B cell (primary cell): Measurements from ENCODE around the gene CDC20B. TPM values are rescaled to one million over a fixed set of nuclear protein-coding genes. Genes with fewer than 3 reads are reported as not detected.

Experiments
- ATAC-seq: fragments of 200-7000 bp; cut with Tn5 transposase; one replicate; pipeline ENCODE4 v1.10.0; 2021; ENCODE audit warnings: low read depth, mild to moderate bottlenecking, moderate number of reproducible peaks, moderate library complexity
- CTCF ChIA-PET: fragments of 350-600 bp; sonication (Branson Sonifier 250); formaldehyde crosslinking; loops from one replicate; lab custom pipeline; 2021; ENCODE audit warnings: antibody characterized with exemption, inconsistent platforms; lab: Charles Lee
- POLR2A ChIA-PET: fragments of 350-600 bp; sonication (Branson Sonifier 250); formaldehyde crosslinking; loops from one replicate; lab custom pipeline; 2021; ENCODE audit warnings: antibody characterized with exemption; lab: Charles Lee
- DNase-seq: peaks from one replicate; pipeline ENCODE4 v3.0.0; 2013
- H2AFZ ChIP-seq: 2 replicates; pipeline ENCODE4 v1.6.1; 2012; ENCODE audit warnings: mild to moderate bottlenecking, low read depth, low read length; ENCODE audit not compliant: insufficient read depth, poor library complexity, severe bottlenecking
- H3K27ac ChIP-seq, 2 donors: 1 replicate in 1 of 2; 2 replicates in 1 of 2; pipeline ENCODE4 v1.5.1; 2012 to 2013; ENCODE audit warnings: low read length in 2 of 2, mild to moderate bottlenecking in 2 of 2, moderate library complexity in 1 of 2
- H3K27me3 ChIP-seq, 4 experiments: fragments of 200-600 bp in 1 of 4; sonication (generic) in 1 of 4; replicated peaks in 1 of 4; 1 replicate in 2 of 4; 2 replicates in 2 of 4; pipeline versions ENCODE4 v1.6.1 to v1.7.0; 2013 to 2016; ENCODE audit warnings: low read length in 3 of 4, mild to moderate bottlenecking in 2 of 4, mixed read lengths in 1 of 4, moderate library complexity in 1 of 4; ENCODE audit not compliant: insufficient read depth in 4 of 4, control insufficient read depth in 3 of 4; ENCODE audit errors: control extremely low read depth in 1 of 4
- H3K36me3 ChIP-seq, 2 experiments: replicated peaks in 1 of 2; 1 replicate in 1 of 2; 2 replicates in 1 of 2; pipeline versions ENCODE4 v1.6.1 to v1.7.1; 2013; ENCODE audit warnings: low read length in 1 of 2; ENCODE audit not compliant: insufficient read depth in 2 of 2, control insufficient read depth in 1 of 2; ENCODE audit errors: control extremely low read depth in 1 of 2, extremely low read depth in 1 of 2
- H3K4me1 ChIP-seq, 2 donors: fragments of 200-600 bp in 1 of 2; sonication (generic) in 1 of 2; 1 replicate in 1 of 2; 2 replicates in 1 of 2; pipeline versions ENCODE4 v1.5.1 to v1.6.1; 2013 to 2017; ENCODE audit warnings: low read length in 2 of 2; ENCODE audit not compliant: control insufficient read depth in 2 of 2, insufficient read depth in 2 of 2
- H3K4me2 ChIP-seq: replicated peaks from 2 replicates; pipeline ENCODE3; 2012; ENCODE audit warnings: mild to moderate bottlenecking, low read depth, low read length; ENCODE audit not compliant: poor library complexity, severe bottlenecking
- H3K4me3 ChIP-seq, 5 experiments: fragments of 200-600 bp in 1 of 5; sonication (generic) in 1 of 5; 1 replicate in 3 of 5; 2 replicates in 2 of 5; pipeline versions ENCODE4 v1.5.1 to v1.7.0; 2011 to 2016; ENCODE audit warnings: low read length in 4 of 5, mild to moderate bottlenecking in 4 of 5, low read depth in 2 of 5, control low read depth in 1 of 5, moderate library complexity in 1 of 5; ENCODE audit not compliant: insufficient read depth in 1 of 5; ENCODE audit errors: control extremely low read depth in 1 of 5, extremely low read depth in 1 of 5
- H3K79me2 ChIP-seq: fragments of 200-600 bp; sonication (generic); one replicate; pipeline ENCODE4 v1.6.0; 2016; ENCODE audit warnings: low read length; ENCODE audit not compliant: control insufficient read depth, insufficient read depth
- H3K9ac ChIP-seq: fragments of 200-600 bp; sonication (generic); 2 replicates; pipeline ENCODE4 v1.6.1; 2017; ENCODE audit warnings: mild to moderate bottlenecking, low read length, moderate library complexity
- H3K9me3 ChIP-seq, 3 donors: one replicate each; pipeline versions ENCODE4 v1.6.1 to v1.7.1; 2013; ENCODE audit warnings: low read length in 2 of 3; ENCODE audit not compliant: control insufficient read depth in 2 of 3, insufficient read depth in 1 of 3; ENCODE audit errors: control extremely low read depth in 1 of 3
- H4K20me1 ChIP-seq: 2 replicates; pipeline ENCODE4 v1.6.0; 2012; ENCODE audit warnings: mild to moderate bottlenecking, low read length; ENCODE audit not compliant: insufficient read depth, control insufficient read depth, poor library complexity, severe bottlenecking
- H3K27ac Mint-ChIP-seq: one replicate; pipeline ENCODE4 v1.8.0; 2021; ENCODE audit warnings: mixed read lengths
- H3K27me3 Mint-ChIP-seq: one replicate; pipeline ENCODE4 v1.8.0; 2021; ENCODE audit warnings: mixed read lengths
- H3K4me1 Mint-ChIP-seq: one replicate; pipeline ENCODE4 v1.8.0; 2021; ENCODE audit warnings: mixed read lengths
- H3K4me3 Mint-ChIP-seq: one replicate; pipeline ENCODE4 v1.8.0; 2021; ENCODE audit warnings: mixed read lengths
- H3K9me3 Mint-ChIP-seq: one replicate; pipeline ENCODE4 v1.8.0; 2022; ENCODE audit warnings: mixed read lengths; ENCODE audit not compliant: insufficient read depth
- EZH2 ChIP-seq: IDR thresholded peaks from 2 replicates; pipeline ENCODE4 v1.6.1; 2012; ENCODE audit warnings: borderline replicate concordance, low read depth, mild to moderate bottlenecking, moderate library complexity, low read length; ENCODE audit not compliant: insufficient read depth, poor library complexity, severe bottlenecking
- WGBS: methylation state at CpG from one replicate; pipeline ENCODE4 v1.1.5; 2013; ENCODE audit warnings: missing lambda C conversion rate; ENCODE audit not compliant: insufficient coverage; 5-methylcytosine and 5-hydroxymethylcytosine counted together
- intact Hi-C: fragments of 100-400 bp; cut with micrococcal nuclease; formaldehyde crosslinking; loops from one replicate; pipeline ENCODE4 v1.10.0; 2022
- polyA plus RNA-seq: library from polyadenylated mRNA; depleted of rRNA; stranded (reverse); fragments of >200 nt; gene quantifications from 2 replicates; pipeline ENCODE4 v1.2.3, GENCODE V29; 2012
- total RNA-seq, 2 donors: library from RNA; stranded (reverse); fragments of 120-200 nt in 1 of 2; gene quantifications; 1 replicate in 1 of 2; 2 replicates in 1 of 2; pipeline versions ENCODE4 v1.2.3 to v1.2.4, GENCODE V29; 2013 to 2022
- TF ChIP-seq, protein P1 (sequence below): fragments of 200-600 bp; IDR thresholded peaks from one replicate; pipeline ENCODE4 v1.8.0; 2022; ENCODE audit warnings: antibody characterized with exemption, mild to moderate bottlenecking

The CDC20B gene
- total and polyA plus RNA-seq, 2 donors (not counting 1 experiment from before 2014, with no cell fraction given), result 0.09 TPM; not detected in 1

DNA sequence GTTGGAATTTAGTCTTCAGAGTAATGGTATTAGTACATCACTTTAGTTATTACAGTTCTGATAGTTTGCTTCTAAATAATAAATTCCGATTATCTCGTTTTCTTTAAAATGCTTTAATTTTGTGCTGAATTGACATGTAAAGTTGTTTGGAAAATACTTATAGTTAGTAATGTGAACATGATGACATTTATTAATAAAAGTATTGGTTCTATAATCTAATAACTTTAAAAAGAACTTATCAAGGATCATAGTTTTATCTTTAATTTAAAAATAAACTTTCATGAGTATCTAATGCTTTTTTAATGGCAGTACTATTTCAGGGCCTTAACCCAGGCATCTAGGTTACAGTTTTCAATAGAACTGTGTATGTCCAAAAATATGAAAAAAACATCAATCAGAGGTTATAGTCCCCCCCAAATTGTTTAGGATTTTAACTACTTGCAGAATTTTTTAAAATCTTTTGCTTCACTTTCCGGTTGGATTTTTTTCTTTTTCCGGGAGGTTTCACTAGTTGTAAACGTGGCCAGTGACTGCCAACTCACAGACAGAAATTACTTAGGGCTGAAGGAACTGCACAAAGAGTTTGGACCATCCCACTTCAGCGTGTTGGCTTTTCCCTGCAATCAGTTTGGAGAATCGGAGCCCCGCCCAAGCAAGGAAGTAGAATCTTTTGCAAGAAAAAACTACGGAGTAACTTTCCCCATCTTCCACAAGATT lies 12.3 kb downstream of the CDC20B start:
- Histone ChIP-seq H3K9ac (no peak overlapping the region), H3K9me3 (peaks cover 0 to 4% (median 0%) of the 10 kb centered on the region in 3 donors), H4K20me1 (no peaks in the 10 kb centered on the region), H3K4me1 (no peaks in the 10 kb centered on the region), H3K27ac (no peak overlapping the region), H3K4me2 (no peak overlapping the region), H3K27me3 (peaks cover 0 to 18% (median 15%) of the 10 kb centered on the region in 4 experiments), H3K4me3 (no peak overlapping the region), H3K36me3 (no peaks in the 10 kb centered on the region), H2AFZ (no peak overlapping the region), H3K79me2 (no peaks in the 10 kb centered on the region)
- POLR2A ChIA-PET, result no interaction called here
- no peak for TF ChIP-seq EZH2
- TF ChIP-seq, protein P1, sequence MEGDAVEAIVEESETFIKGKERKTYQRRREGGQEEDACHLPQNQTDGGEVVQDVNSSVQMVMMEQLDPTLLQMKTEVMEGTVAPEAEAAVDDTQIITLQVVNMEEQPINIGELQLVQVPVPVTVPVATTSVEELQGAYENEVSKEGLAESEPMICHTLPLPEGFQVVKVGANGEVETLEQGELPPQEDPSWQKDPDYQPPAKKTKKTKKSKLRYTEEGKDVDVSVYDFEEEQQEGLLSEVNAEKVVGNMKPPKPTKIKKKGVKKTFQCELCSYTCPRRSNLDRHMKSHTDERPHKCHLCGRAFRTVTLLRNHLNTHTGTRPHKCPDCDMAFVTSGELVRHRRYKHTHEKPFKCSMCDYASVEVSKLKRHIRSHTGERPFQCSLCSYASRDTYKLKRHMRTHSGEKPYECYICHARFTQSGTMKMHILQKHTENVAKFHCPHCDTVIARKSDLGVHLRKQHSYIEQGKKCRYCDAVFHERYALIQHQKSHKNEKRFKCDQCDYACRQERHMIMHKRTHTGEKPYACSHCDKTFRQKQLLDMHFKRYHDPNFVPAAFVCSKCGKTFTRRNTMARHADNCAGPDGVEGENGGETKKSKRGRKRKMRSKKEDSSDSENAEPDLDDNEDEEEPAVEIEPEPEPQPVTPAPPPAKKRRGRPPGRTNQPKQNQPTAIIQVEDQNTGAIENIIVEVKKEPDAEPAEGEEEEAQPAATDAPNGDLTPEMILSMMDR, result no peak
- Mint-ChIP-seq H3K9me3 (no peaks in the 10 kb centered on the region), H3K4me1 (no peaks in the 10 kb centered on the region), H3K4me3 (no peak overlapping the region), H3K27me3 (peaks cover 60% of the 10 kb centered on the region), H3K27ac (no peak overlapping the region)
- 44% methylated on average over 3 of the region's 9 CpGs for WGBS
- ATAC-seq (no peak), DNase-seq (no peak)
- intact Hi-C loops, result no loop called here
- CTCF ChIA-PET, result interaction anchor here (1.0 to 2.0 kb wide), 4 partner anchors 11 to 254 kb away, joined by 3 to 6 read pairs (median 4); no protein-coding TSS in a partner anchor

GRCh38 chr5:55159763-55160492 lies 13.0 kb downstream of the CDC20B start, which contains the start of gene GPX8:
GPX8 (plus strand) TSS chr5:55160171; CDS start chr5:55160193, 22 bp downstream.
- H3K27ac Mint-ChIP-seq, result no peak within 1 kb of the TSS
- Histone ChIP-seq H3K79me2 (no peaks in the 10 kb centered on the region), H3K27ac (no peak within 1 kb of the TSS), H3K9ac (no peak within 1 kb of the TSS), H3K4me2 (no peak within 1 kb of the TSS), H3K27me3 (peaks cover 0 to 18% (median 14%) of the 10 kb centered on the region in 4 experiments), H4K20me1 (no peaks in the 10 kb centered on the region), H2AFZ (no peak within 1 kb of the TSS), H3K4me1 (no peaks in the 10 kb centered on the region), H3K9me3 (peaks cover 0 to 7% (median 0%) of the 10 kb centered on the region in 3 donors), H3K36me3 (no peaks in the 10 kb centered on the region), H3K4me3 (no peak within 1 kb of the TSS)
- TF ChIP-seq, protein P1, result peak; percentile 37
- TF ChIP-seq EZH2, result no peak
- no peaks in the 10 kb centered on the region for H3K4me1 Mint-ChIP-seq
- ATAC-seq (no peak), DNase-seq (peak; percentile 34)
- ChIA-PET POLR2A (no interaction called here), CTCF (interaction anchor here (1.0 to 2.3 kb wide), 5 partner anchors 12 to 253 kb away, joined by 3 to 9 read pairs (median 4); no protein-coding TSS in a partner anchor)
- H3K27me3 Mint-ChIP-seq, result peaks cover 57% of the 10 kb centered on the region
- WGBS, result 38% methylated on average over 3 of the region's 10 CpGs
- H3K4me3 Mint-ChIP-seq, result no peak within 1 kb of the TSS
- no peaks in the 10 kb centered on the region for H3K9me3 Mint-ChIP-seq
- intact Hi-C loops, result no loop called here
